HG03045 (cell line): ENCODE data around the gene MOB3B.

Experiments
- ATAC-seq: cut with Tn5 transposase; IDR thresholded peaks from one replicate; pipeline ENCODE4 v1.9.1; 2021; ENCODE audit warnings: mild to moderate bottlenecking, moderate library complexity; ENCODE audit not compliant: unreplicated experiment

Gene MOB3B

GRCh38 chr9:27394154-27394825, 135.3 kb downstream of the MOB3B start:
- no peak for ATAC-seq

- ATAC-seq: no peak
Observed at GRCh38 chr9:27393054-27393846, 136.4 kb downstream of the MOB3B start.

- ATAC-seq: no peak
Observed at GRCh38 chr9:27392451-27392850, 137.2 kb downstream of the MOB3B start.

- ATAC-seq: no peak
Observed at GRCh38 chr9:27391040-27391895, 138.3 kb downstream of the MOB3B start.

- ATAC-seq: no peak
Observed at GRCh38 chr9:27388150-27388549, 141.5 kb downstream of the MOB3B start.

GRCh38 chr9:27387722-27388121, 141.9 kb downstream of the MOB3B start:
- no peak for ATAC-seq

GRCh38 chr9:27386571-27387091, 143.0 kb downstream of the MOB3B start:
- ATAC-seq: no peak

GRCh38 chr9:27385606-27386322, 143.8 kb downstream of the MOB3B start:
- no peak for ATAC-seq

GRCh38 chr9:27384262-27385014, 145.2 kb downstream of the MOB3B start:
- no peak for ATAC-seq

- no peak for ATAC-seq
Observed at GRCh38 chr9:27383524-27383923, 146.1 kb downstream of the MOB3B start.

GRCh38 chr9:27382975-27383374, 146.6 kb downstream of the MOB3B start:
- ATAC-seq: no peak

- no peak for ATAC-seq
Observed at GRCh38 chr9:27382308-27382707, 147.3 kb downstream of the MOB3B start.

- ATAC-seq: no peak
Observed at GRCh38 chr9:27379311-27380251, 150.0 kb downstream of the MOB3B start.

GRCh38 chr9:27377811-27378456, 151.7 kb downstream of the MOB3B start:
- peak; percentile 80 for ATAC-seq

- peak; percentile 31 for ATAC-seq
Observed at GRCh38 chr9:27377147-27377807, 152.3 kb downstream of the MOB3B start.

- ATAC-seq: no peak
Observed at GRCh38 chr9:27373851-27374250, 155.8 kb downstream of the MOB3B start.

- no peak for ATAC-seq
Observed at GRCh38 chr9:27372615-27373014, 157.0 kb downstream of the MOB3B start.

- ATAC-seq: no peak
Observed at GRCh38 chr9:27371382-27371781, 158.2 kb downstream of the MOB3B start.
